ENCODE results near the gene RPUSD1.

RPUSD1 gene

DNA sequence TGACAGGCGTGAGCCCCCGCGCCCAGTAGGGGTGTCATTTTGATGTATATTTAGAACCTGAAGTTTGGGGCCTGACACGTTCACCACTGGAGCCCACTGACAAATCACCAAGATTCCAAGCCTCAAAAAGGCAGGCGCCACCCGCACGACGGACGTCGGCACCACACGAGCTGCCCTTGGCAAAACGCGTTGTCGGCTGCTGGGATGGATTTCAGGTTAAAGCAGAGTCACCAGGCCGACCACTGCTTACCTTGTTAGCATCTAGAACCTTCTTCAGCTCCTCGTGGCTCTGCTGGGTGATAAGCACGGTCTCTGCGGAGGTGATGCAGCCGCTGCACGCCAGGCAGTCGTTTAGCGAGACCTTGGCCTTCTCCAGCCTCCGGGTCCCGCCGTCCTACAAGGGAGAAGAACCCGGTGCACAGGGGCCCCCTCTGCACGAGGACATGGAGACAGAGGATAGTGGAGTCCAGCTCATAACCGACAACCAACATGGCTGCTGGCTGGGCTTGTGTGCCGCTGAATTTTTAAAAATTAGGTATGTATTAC is 51.2 kb downstream of the RPUSD1 start:
- H3K4me3 ChIP-seq (ENCODE audit: low read length): no peak overlapping the region

DNA sequence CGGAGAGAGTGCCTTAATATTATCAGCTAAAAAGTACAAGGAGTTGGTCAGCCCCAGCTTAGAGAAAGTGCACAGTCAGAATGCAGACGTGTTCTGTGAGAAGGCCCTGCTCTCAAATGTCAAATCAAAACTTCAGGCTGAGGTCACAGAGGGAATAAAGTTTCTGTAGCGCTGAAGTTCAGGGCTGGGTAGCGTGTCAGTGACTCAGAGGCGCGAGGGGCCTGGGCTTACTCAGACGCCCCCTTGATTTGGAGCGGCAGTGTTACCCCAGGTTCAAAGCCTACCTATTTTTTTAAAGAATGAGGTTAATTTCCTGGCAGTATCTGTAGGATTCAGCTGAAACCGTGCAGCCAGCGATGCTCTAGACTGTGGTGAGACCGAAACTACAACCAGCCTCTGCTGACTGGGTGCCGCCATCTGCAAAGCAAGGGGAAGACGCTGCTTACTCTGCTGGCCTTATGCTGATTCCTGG is 52.2 kb downstream of the RPUSD1 start:
- DNase-seq (ENCODE audit: low read depth): no peak
- no peak overlapping the region for H3K4me3 ChIP-seq (ENCODE audit: low read length)
- TF ChIP-seq, protein P1, sequence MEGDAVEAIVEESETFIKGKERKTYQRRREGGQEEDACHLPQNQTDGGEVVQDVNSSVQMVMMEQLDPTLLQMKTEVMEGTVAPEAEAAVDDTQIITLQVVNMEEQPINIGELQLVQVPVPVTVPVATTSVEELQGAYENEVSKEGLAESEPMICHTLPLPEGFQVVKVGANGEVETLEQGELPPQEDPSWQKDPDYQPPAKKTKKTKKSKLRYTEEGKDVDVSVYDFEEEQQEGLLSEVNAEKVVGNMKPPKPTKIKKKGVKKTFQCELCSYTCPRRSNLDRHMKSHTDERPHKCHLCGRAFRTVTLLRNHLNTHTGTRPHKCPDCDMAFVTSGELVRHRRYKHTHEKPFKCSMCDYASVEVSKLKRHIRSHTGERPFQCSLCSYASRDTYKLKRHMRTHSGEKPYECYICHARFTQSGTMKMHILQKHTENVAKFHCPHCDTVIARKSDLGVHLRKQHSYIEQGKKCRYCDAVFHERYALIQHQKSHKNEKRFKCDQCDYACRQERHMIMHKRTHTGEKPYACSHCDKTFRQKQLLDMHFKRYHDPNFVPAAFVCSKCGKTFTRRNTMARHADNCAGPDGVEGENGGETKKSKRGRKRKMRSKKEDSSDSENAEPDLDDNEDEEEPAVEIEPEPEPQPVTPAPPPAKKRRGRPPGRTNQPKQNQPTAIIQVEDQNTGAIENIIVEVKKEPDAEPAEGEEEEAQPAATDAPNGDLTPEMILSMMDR (conservative IDR thresholded peaks at IDR 0.05; ENCODE audit: low read length): no peak

More for the DNA sequence above, 51.2 kb downstream of the RPUSD1 start:
- no peak for DNase-seq (ENCODE audit: low read depth)
- TF ChIP-seq, protein P1 (conservative IDR thresholded peaks at IDR 0.05; ENCODE audit: low read length): no peak

DNA sequence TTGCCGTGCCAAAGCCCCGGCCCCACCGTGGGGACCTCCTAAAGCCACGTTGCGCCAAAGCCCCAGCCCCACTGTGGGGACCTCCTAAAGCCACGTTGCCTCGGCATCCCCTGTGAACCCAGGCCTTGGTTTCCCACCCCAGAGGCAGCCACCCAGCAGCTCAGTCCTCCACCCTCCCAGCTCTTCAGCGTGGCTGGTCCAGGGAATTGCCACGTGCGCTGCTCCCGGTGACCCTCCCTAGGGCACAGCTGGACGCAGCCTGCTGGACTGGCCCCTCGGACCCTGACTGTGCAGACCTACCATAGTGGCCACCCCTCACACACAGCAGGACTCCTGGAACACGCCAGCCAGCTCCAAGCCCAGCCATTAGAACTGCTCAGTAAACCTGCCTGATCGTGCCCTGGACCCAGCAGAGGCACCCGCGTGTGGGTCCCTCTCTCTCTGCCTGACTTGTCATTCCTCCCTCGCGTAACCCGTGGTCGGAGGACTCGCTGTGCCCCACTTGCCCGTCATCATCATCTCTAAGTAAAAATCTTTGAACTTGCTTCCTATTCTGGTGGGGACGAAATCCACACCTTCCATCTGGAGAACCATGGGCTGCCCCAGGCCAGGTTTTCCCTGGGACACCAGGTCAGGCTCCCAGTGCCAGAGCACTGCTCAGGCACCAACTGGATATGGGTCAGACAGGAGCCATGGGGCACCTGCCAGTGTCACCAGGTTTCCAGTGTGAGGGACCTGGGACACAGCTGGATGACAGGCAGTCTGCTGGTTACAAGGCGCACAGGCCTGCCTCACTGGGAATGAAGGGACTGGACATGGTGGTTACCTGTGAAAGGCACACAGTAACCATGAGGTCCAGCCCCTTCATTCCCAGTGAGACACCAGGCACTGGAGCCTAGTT is 53.0 kb downstream of the RPUSD1 start:
- no peak for DNase-seq (ENCODE audit: low read depth)
- TF ChIP-seq, protein P1 (conservative IDR thresholded peaks at IDR 0.05; ENCODE audit: low read length): no peak
- H3K4me3 ChIP-seq (ENCODE audit: low read length): no peak overlapping the region
